NCI-H1436 treated with DMSO at 0.1 percent for 48 hours (cell line): ENCODE data around the gene TRH.
"Not testable (repeated sequence)": the region's sequence is repeated elsewhere in the genome, so short reads cannot be mapped to it uniquely, and the experiment has no call there.

Experiments
- DNase-seq: peaks from one replicate; lab custom pipeline; 2025; lab: John Stamatoyannopoulos, UW

The TRH gene

GRCh38 chr3:130012108-130012507, 37.6 kb downstream of the TRH start:
- DNase-seq = not testable (repeated sequence)

- DNase-seq = not testable (repeated sequence)
These were observed 38.7 kb downstream of the TRH start for GRCh38 chr3:130013246-130013645.

- no peak for DNase-seq
These were observed 40.0 kb downstream of the TRH start for GRCh38 chr3:130014526-130014925.

GRCh38 chr3:130017661-130018060, 43.1 kb downstream of the TRH start:
- not testable (repeated sequence) for DNase-seq

- not testable (repeated sequence) for DNase-seq
These were observed 51.8 kb downstream of the TRH start for GRCh38 chr3:130026146-130026829.

- not testable (repeated sequence) for DNase-seq
These were observed 52.9 kb downstream of the TRH start for GRCh38 chr3:130027437-130027836.
